OCI-LY1 (cell line): ENCODE results near the gene ARHGAP6.

ENCODE experiments used
- H2AFZ ChIP-seq: fragments of 200-600 bp; sonication (generic), shearing (Covaris generic); 2 replicates; pipeline ENCODE4 v1.6.0; 2014; ENCODE audit warnings: antibody characterized with exemption, mild to moderate bottlenecking, low read length
- H3F3A ChIP-seq: fragments of 200-600 bp; sonication (generic), shearing (Covaris generic); 2 replicates; pipeline ENCODE4 v1.6.0; 2014; ENCODE audit warnings: mild to moderate bottlenecking, antibody characterized with exemption, low read length, moderate library complexity; ENCODE audit not compliant: insufficient read depth
- H3K27ac ChIP-seq: fragments of 200-600 bp; sonication (generic); 2 replicates; pipeline ENCODE4 v1.5.1; 2014; ENCODE audit warnings: low read length, mixed run types, mild to moderate bottlenecking, low read depth; ENCODE audit not compliant: poor library complexity, severe bottlenecking
- H3K27me3 ChIP-seq: fragments of 200-600 bp; sonication (generic); 2 replicates; pipeline ENCODE4 v1.6.0; 2014; ENCODE audit warnings: antibody characterized with exemption, mild to moderate bottlenecking, low read length, moderate library complexity; ENCODE audit not compliant: insufficient read depth
- H3K36me3 ChIP-seq: fragments of 200-600 bp; sonication (generic); 2 replicates; pipeline ENCODE4 v1.6.1; 2014; ENCODE audit warnings: mild to moderate bottlenecking, antibody characterized with exemption, low read length, moderate library complexity, mixed read lengths; ENCODE audit not compliant: insufficient read depth
- H3K4me1 ChIP-seq: fragments of 200-600 bp; sonication (generic); 2 replicates; pipeline ENCODE4 v1.5.1; 2014; ENCODE audit warnings: mild to moderate bottlenecking, low read length, moderate library complexity; ENCODE audit not compliant: insufficient read depth, severe bottlenecking
- H3K4me2 ChIP-seq: fragments of 200-600 bp; sonication (generic), shearing (Covaris generic); 2 replicates; pipeline ENCODE4 v1.6.1; 2014; ENCODE audit warnings: low read length
- H3K4me3 ChIP-seq: fragments of 200-600 bp; sonication (generic); 2 replicates; pipeline ENCODE4 v1.5.1; 2014; ENCODE audit warnings: low read length, low read depth, mild to moderate bottlenecking, mixed read lengths; ENCODE audit not compliant: poor library complexity, severe bottlenecking
- H3K79me2 ChIP-seq: fragments of 200-600 bp; shearing (Covaris generic); 2 replicates; pipeline ENCODE4 v1.6.1; 2016; ENCODE audit warnings: mixed run types, low read length, mixed read lengths; ENCODE audit not compliant: insufficient read depth
- H3K9ac ChIP-seq: fragments of 200-600 bp; sonication (generic), shearing (Covaris generic); 2 replicates; pipeline ENCODE4 v1.6.1; 2014; ENCODE audit warnings: mild to moderate bottlenecking, low read length, mixed read lengths
- H3K9me2 ChIP-seq: fragments of 200-600 bp; sonication (generic), shearing (Covaris generic); 2 replicates; pipeline ENCODE4 v1.6.1; 2014; ENCODE audit warnings: low read depth, mild to moderate bottlenecking, low read length, mixed read lengths
- H3K9me3 ChIP-seq: fragments of 200-600 bp; shearing (Covaris generic); 2 replicates; pipeline ENCODE4 v1.6.1; 2014; ENCODE audit warnings: low read length, mixed read lengths
- H4K20me1 ChIP-seq: fragments of 200-600 bp; sonication (generic), shearing (Covaris generic); 2 replicates; pipeline ENCODE4 v1.6.0; 2016; ENCODE audit warnings: mild to moderate bottlenecking, low read length; ENCODE audit not compliant: insufficient read depth
- CTCF ChIP-seq: fragments of 200-600 bp; sonication (generic), shearing (Covaris generic); IDR thresholded peaks from 2 replicates; pipeline ENCODE4 v1.5.1; 2017; ENCODE audit warnings: mild to moderate bottlenecking, antibody characterized with exemption, low read length, moderate library complexity, mixed read lengths
- EZH2 ChIP-seq: fragments of 200-600 bp; sonication (generic), shearing (Covaris generic); IDR thresholded peaks from 2 replicates; pipeline ENCODE4 v1.8.0; 2017; ENCODE audit warnings: borderline replicate concordance, mixed run types, mild to moderate bottlenecking, antibody characterized with exemption, low read length, moderate library complexity, mixed read lengths

The ARHGAP6 gene

GRCh38 chrX:11703855-11704254 lies 38.1 kb upstream of the ARHGAP6 start:
- H3K9me3 ChIP-seq: no peaks in the 10 kb centered on the region
- H3K79me2 ChIP-seq: no peaks in the 10 kb centered on the region
- no peaks in the 10 kb centered on the region for H3F3A ChIP-seq
- no peaks in the 10 kb centered on the region for H3K4me1 ChIP-seq
- no peak overlapping the region for H3K9ac ChIP-seq
- no peaks in the 10 kb centered on the region for H3K9me2 ChIP-seq
- no peak overlapping the region for H3K4me2 ChIP-seq
- TF ChIP-seq CTCF: no peak
- TF ChIP-seq EZH2: no peak
- no peak overlapping the region for H3K27ac ChIP-seq
- no peaks in the 10 kb centered on the region for H3K36me3 ChIP-seq
- H2AFZ ChIP-seq: no peak overlapping the region
- no peak overlapping the region for H3K4me3 ChIP-seq
- H4K20me1 ChIP-seq: no peaks in the 10 kb centered on the region
- H3K27me3 ChIP-seq: no peaks in the 10 kb centered on the region

GRCh38 chrX:11702965-11703631 lies 37.4 kb upstream of the ARHGAP6 start:
- H3K27me3 ChIP-seq: no peaks in the 10 kb centered on the region
- H3K4me1 ChIP-seq: no peaks in the 10 kb centered on the region
- H3K36me3 ChIP-seq: no peaks in the 10 kb centered on the region
- no peak overlapping the region for H3K4me2 ChIP-seq
- H3K79me2 ChIP-seq: no peaks in the 10 kb centered on the region
- H3K27ac ChIP-seq: no peak overlapping the region
- H3K9me2 ChIP-seq: no peaks in the 10 kb centered on the region
- H3K9me3 ChIP-seq: no peaks in the 10 kb centered on the region
- no peaks in the 10 kb centered on the region for H3F3A ChIP-seq
- H4K20me1 ChIP-seq: no peaks in the 10 kb centered on the region
- H3K4me3 ChIP-seq: no peak overlapping the region
- H3K9ac ChIP-seq: no peak overlapping the region
- H2AFZ ChIP-seq: no peak overlapping the region
- no peak for TF ChIP-seq EZH2

GRCh38 chrX:11702420-11702819 lies 36.7 kb upstream of the ARHGAP6 start:
- H3K4me1 ChIP-seq: no peaks in the 10 kb centered on the region
- H3K27ac ChIP-seq: no peak overlapping the region
- no peaks in the 10 kb centered on the region for H3K9me2 ChIP-seq
- no peaks in the 10 kb centered on the region for H3K79me2 ChIP-seq
- H3K4me3 ChIP-seq: no peak overlapping the region
- H3K9me3 ChIP-seq: no peaks in the 10 kb centered on the region
- no peaks in the 10 kb centered on the region for H4K20me1 ChIP-seq
- no peaks in the 10 kb centered on the region for H3F3A ChIP-seq
- H2AFZ ChIP-seq: no peak overlapping the region
- no peaks in the 10 kb centered on the region for H3K36me3 ChIP-seq
- no peaks in the 10 kb centered on the region for H3K27me3 ChIP-seq
- no peak overlapping the region for H3K4me2 ChIP-seq
- H3K9ac ChIP-seq: no peak overlapping the region
- no peak for TF ChIP-seq CTCF
- no peak for TF ChIP-seq EZH2

- Histone ChIP-seq H3K79me2 (no peaks in the 10 kb centered on the region), H3K9me2 (no peaks in the 10 kb centered on the region), H3K4me3 (no peak overlapping the region), H3K9me3 (no peaks in the 10 kb centered on the region), H4K20me1 (no peaks in the 10 kb centered on the region), H3K4me2 (no peak overlapping the region), H3K4me1 (no peaks in the 10 kb centered on the region), H3K9ac (no peak overlapping the region), H3F3A (no peaks in the 10 kb centered on the region), H3K27ac (no peak overlapping the region), H3K36me3 (no peaks in the 10 kb centered on the region), H3K27me3 (no peaks in the 10 kb centered on the region), H2AFZ (no peak overlapping the region)
- TF ChIP-seq CTCF (no peak), EZH2 (no peak)
These were observed 33.0 kb upstream of the ARHGAP6 start for GRCh38 chrX:11698702-11699101.
